ENCODE results near the gene C14orf132.

The C14orf132 gene

GRCh38 chr14:96103075-96103474 lies 63.9 kb downstream of the C14orf132 start:
- H3K27me3 ChIP-seq (ENCODE audit: insufficient read depth, insufficient read length): no peaks in the 10 kb centered on the region
- no peak overlapping the region for H3K4me3 ChIP-seq (ENCODE audit: insufficient read length, low read depth)
- TF ChIP-seq YY1 (IDR thresholded peaks at IDR 0.05; ENCODE audit: insufficient read depth, insufficient read length) (no peak), SUZ12 (IDR thresholded peaks at IDR 0.05; ENCODE audit: extremely low read depth, insufficient read depth, insufficient read length) (no peak), ZNF274 (IDR thresholded peaks at IDR 0.05; ENCODE audit: low read depth, low read length) (no peak)

DNA sequence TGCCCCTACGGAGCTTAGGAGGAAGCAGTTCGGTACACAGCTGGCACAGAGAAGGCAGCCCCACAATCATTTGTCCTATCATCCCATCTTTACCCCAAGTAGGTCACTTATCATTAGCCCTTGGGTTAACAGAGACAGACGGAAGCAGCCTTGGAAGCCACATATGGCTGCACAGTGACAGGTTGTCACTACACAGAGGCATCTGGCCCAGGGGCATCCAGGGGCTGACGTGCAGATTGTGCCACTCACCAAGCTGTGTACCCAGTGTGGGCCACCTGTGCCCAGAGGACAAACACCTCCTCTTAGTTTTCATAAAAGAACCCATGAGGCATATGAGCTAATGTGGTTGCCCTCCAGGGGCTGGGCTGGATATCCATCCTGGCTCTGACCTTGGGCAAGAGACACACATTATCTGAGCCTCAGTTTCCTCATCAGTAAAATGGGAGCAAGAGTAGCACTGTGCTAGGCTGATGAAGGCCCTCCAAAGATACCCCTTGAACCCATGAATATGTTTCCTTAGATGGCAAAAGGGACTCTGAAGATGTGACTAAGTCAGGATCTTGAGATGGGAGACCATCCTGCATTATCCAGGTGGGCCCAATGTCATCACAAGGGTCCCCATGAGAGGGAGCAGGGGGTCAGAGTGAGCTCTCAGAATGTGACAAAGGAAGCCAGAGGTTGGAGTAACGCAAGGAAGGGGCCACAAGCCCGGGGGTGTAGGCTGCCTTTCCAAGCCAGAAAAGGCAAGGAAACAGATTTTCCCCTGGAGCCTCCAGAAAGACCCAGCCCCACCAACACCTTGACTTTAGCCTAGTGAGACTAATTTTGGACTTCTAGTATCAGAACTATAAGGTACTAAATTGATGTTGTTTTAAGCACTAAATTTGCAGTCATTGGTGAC lies 64.6 kb downstream of the C14orf132 start:
- Histone ChIP-seq H3K9me3 (ENCODE audit: insufficient read depth, low read length) (no peaks in the 10 kb centered on the region), H3K9ac (ENCODE audit: insufficient read length, low read depth) (no peak overlapping the region), H3K36me3 (ENCODE audit: insufficient read depth, insufficient read length, low read length) (no peaks in the 10 kb centered on the region), H3K27me3 (ENCODE audit: insufficient read depth, insufficient read length) (no peaks in the 10 kb centered on the region), H3K4me1 (ENCODE audit: insufficient read depth, insufficient read length) (no peaks in the 10 kb centered on the region), H3K4me3 (ENCODE audit: insufficient read length, low read depth) (no peak overlapping the region)
- no peak for TF ChIP-seq ZNF274 (IDR thresholded peaks at IDR 0.05; ENCODE audit: low read depth, low read length)
- TF ChIP-seq SUZ12 (IDR thresholded peaks at IDR 0.05; ENCODE audit: extremely low read depth, insufficient read depth, insufficient read length): no peak
- TF ChIP-seq YY1 (IDR thresholded peaks at IDR 0.05; ENCODE audit: insufficient read depth, insufficient read length): no peak
- no peak for DNase-seq (ENCODE audit: low read depth, low spot score)

More at GRCh38 chr14:96103075-96103474, 63.9 kb downstream of the C14orf132 start:
- no peaks in the 10 kb centered on the region for H3K9me3 ChIP-seq (ENCODE audit: insufficient read depth, low read length)
- no peak for DNase-seq (ENCODE audit: low read depth, low spot score)
- no peak overlapping the region for H3K9ac ChIP-seq (ENCODE audit: insufficient read length, low read depth)
- no peaks in the 10 kb centered on the region for H3K4me1 ChIP-seq (ENCODE audit: insufficient read depth, insufficient read length)
- H3K36me3 ChIP-seq (ENCODE audit: insufficient read depth, insufficient read length, low read length): no peaks in the 10 kb centered on the region

DNA sequence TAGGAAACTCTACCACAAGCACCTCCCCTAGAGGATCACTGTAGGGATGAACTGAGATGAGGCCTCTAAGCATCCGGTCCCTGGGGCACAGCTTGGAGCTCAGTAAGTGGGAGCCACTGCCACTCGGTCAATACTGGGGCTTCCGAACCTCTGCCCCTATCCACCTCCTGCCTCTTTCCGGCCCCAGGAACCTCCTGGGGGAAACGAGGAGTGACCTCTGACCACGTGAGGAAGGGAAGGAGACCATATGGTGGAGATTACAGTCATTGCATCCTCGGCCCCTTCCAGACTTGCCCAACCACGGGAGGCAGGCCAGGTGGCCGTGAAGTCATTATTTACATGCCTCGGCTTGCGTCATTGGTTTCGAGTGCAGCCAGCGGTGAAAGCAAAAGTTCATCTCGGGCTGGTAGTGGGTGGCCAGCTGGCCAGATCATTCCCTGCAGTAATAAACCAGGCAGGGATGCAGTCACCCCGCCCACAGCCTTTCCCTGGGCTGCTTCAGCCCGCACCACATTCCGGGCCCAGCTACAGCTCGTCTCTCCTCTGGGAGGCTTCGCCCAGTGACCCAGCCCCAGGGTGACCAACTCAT lies 65.4 kb downstream of the C14orf132 start:
- no peak for TF ChIP-seq YY1 (IDR thresholded peaks at IDR 0.05; ENCODE audit: insufficient read depth, insufficient read length)
- TF ChIP-seq SUZ12 (IDR thresholded peaks at IDR 0.05; ENCODE audit: extremely low read depth, insufficient read depth, insufficient read length): no peak
- no peak for TF ChIP-seq ZNF274 (IDR thresholded peaks at IDR 0.05; ENCODE audit: low read depth, low read length)
- Histone ChIP-seq H3K4me3 (ENCODE audit: insufficient read length, low read depth) (no peak overlapping the region), H3K27me3 (ENCODE audit: insufficient read depth, insufficient read length) (no peaks in the 10 kb centered on the region), H3K4me1 (ENCODE audit: insufficient read depth, insufficient read length) (no peaks in the 10 kb centered on the region), H3K9ac (ENCODE audit: insufficient read length, low read depth) (no peak overlapping the region), H3K36me3 (ENCODE audit: insufficient read depth, insufficient read length, low read length) (no peaks in the 10 kb centered on the region), H3K9me3 (ENCODE audit: insufficient read depth, low read length) (no peaks in the 10 kb centered on the region)
- no peak for DNase-seq (ENCODE audit: low read depth, low spot score)

DNA sequence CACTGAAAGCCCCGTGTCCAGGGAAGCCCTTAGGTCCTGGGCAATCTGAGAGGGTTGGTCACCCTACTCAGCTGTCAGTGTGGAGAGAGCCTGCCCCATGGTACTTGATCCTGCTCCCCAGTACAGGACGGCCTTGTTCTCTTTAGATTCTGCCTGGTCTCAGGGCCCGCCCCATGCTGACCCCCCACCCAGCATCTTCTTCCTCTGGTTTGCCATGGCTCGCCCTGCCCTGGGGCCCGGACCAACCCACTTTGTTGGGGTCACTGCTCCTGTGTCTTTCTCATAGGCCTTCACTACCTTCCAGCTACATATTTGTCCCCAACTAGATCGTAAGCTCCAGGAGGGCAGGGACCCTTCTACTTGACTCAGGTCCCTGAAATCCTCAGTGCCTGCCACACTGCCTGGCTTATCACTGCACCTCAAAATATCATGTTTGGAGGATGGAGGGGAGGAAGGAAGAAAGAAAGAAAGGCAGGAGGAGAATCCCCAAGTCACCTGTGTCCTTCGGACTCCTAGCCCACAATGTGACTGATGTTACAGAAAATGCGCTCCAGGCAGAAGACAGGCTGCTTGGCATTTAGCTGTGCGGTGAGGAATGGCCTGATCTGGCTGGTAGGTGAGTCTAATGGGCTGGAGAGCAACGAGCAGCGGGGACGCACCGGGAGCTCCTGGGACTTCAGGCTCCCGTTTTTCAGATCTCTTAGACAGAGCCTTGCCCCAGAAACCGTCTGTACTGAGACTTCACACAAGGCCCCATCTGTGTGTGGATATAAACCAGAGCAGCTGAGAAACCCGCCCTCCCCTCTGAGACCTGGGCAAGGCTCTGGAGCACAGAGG lies 66.1 kb downstream of the C14orf132 start:
- no peaks in the 10 kb centered on the region for H3K9me3 ChIP-seq (ENCODE audit: insufficient read depth, low read length)
- no peaks in the 10 kb centered on the region for H3K36me3 ChIP-seq (ENCODE audit: insufficient read depth, insufficient read length, low read length)
- H3K4me1 ChIP-seq (ENCODE audit: insufficient read depth, insufficient read length): no peaks in the 10 kb centered on the region
- no peak for DNase-seq (ENCODE audit: low read depth, low spot score)
- H3K27me3 ChIP-seq (ENCODE audit: insufficient read depth, insufficient read length): no peaks in the 10 kb centered on the region
- no peak overlapping the region for H3K9ac ChIP-seq (ENCODE audit: insufficient read length, low read depth)
- no peak overlapping the region for H3K4me3 ChIP-seq (ENCODE audit: insufficient read length, low read depth)
- TF ChIP-seq YY1 (IDR thresholded peaks at IDR 0.05; ENCODE audit: insufficient read depth, insufficient read length): no peak
- no peak for TF ChIP-seq ZNF274 (IDR thresholded peaks at IDR 0.05; ENCODE audit: low read depth, low read length)
- TF ChIP-seq SUZ12 (IDR thresholded peaks at IDR 0.05; ENCODE audit: extremely low read depth, insufficient read depth, insufficient read length): no peak

DNA sequence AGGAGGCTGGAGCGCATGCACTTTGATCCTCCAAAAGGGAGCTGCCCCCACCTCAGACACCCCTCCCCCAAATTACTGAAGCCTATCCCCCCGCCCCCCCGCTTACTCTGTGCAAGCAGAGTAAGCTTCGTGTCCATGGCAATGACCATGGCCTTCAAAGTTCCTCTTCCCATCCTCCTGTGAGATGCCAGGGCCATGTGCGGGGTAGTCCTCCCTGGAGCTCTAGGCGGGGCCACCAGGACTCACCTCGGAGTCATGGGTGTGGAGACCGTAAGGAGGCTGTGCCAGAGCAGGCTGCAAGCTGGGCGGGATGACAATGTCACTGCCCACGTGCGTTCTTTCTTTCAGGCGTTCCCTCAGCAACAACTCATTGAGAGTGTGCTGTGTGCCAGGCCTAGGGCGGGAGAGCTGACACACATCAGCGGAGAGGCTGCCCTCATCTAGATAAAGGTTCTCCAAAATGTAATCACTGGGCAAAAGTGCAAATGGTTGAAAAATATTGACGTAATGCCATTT lies 66.8 kb downstream of the C14orf132 start:
- no peak for DNase-seq (ENCODE audit: low read depth, low spot score)
- Histone ChIP-seq H3K9ac (ENCODE audit: insufficient read length, low read depth) (no peak overlapping the region), H3K4me3 (ENCODE audit: insufficient read length, low read depth) (no peak overlapping the region), H3K36me3 (ENCODE audit: insufficient read depth, insufficient read length, low read length) (no peaks in the 10 kb centered on the region), H3K27me3 (ENCODE audit: insufficient read depth, insufficient read length) (no peaks in the 10 kb centered on the region), H3K4me1 (ENCODE audit: insufficient read depth, insufficient read length) (no peaks in the 10 kb centered on the region), H3K9me3 (ENCODE audit: insufficient read depth, low read length) (no peaks in the 10 kb centered on the region)
- TF ChIP-seq ZNF274 (IDR thresholded peaks at IDR 0.05; ENCODE audit: low read depth, low read length) (no peak), SUZ12 (IDR thresholded peaks at IDR 0.05; ENCODE audit: extremely low read depth, insufficient read depth, insufficient read length) (no peak), YY1 (IDR thresholded peaks at IDR 0.05; ENCODE audit: insufficient read depth, insufficient read length) (no peak)

GRCh38 chr14:96106891-96107290 lies 67.7 kb downstream of the C14orf132 start:
- Histone ChIP-seq H3K9ac (ENCODE audit: insufficient read length, low read depth) (no peak overlapping the region), H3K27me3 (ENCODE audit: insufficient read depth, insufficient read length) (no peaks in the 10 kb centered on the region), H3K4me1 (ENCODE audit: insufficient read depth, insufficient read length) (no peaks in the 10 kb centered on the region), H3K36me3 (ENCODE audit: insufficient read depth, insufficient read length, low read length) (no peaks in the 10 kb centered on the region), H3K4me3 (ENCODE audit: insufficient read length, low read depth) (no peak overlapping the region), H3K9me3 (ENCODE audit: insufficient read depth, low read length) (no peaks in the 10 kb centered on the region)
- no peak for TF ChIP-seq YY1 (IDR thresholded peaks at IDR 0.05; ENCODE audit: insufficient read depth, insufficient read length)
- no peak for TF ChIP-seq ZNF274 (IDR thresholded peaks at IDR 0.05; ENCODE audit: low read depth, low read length)
- no peak for TF ChIP-seq SUZ12 (IDR thresholded peaks at IDR 0.05; ENCODE audit: extremely low read depth, insufficient read depth, insufficient read length)
- no peak for DNase-seq (ENCODE audit: low read depth, low spot score)
